Measurements from ENCODE around the gene INAFM2.

INAFM2 gene

DNA sequence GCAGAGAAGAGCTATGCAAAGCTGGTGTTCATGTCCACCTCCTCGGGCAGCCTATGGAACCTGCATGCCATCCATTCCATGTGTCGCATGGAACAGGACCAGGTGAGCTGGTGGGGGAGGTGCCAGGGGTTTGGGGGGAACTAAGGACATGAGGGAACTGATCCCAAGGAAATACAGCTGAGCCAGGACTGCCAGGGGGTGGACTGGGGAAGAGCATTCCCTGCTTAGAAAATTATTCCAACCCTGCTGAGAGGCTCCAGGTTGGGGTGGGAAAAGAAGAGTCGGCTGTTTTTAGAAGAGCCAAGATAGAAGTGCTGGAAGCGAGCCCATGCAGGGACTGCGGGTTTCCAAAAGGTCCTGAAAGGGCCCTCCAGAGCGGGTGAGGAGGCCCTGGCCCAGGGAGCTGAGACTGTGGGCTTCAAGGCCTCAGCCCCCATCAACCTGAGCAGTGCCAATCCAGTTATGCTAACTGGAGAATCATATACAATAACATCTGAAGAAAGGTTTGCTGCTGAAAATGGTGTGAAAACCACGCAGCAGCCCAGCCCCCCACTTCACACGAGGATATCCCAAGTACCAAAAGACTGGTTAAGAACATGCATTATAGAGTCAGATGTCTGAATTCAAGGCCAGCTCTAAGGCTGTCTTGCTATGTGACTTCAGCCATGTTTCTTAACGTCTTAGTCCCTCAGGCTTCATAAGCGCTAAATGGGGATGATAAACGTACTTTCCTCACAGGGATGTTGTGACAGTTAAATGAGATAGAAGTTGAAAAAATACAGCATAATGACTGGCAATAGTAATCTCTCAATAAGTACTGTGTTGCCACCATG lies 42.3 kb downstream of the INAFM2 start:
- no peak for DNase-seq

- no peak for DNase-seq
Observed at GRCh38 chr15:40366457-40367370, 43.2 kb downstream of the INAFM2 start.

DNA sequence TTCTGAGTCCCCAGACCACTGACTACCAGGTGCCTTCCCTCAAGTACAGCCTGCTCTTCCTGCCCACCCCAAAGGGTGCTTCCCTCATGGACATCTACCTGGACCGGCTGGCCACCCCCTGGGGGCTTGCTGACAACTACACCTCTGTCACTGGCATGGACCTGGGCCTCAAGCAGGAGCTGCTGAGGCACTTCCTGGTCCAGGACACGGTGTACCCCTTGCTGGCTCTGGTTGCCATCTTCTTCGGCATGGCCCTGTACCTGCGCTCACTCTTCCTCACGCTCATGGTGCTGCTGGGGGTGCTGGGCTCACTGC lies 43.8 kb downstream of the INAFM2 start:
- no peak for DNase-seq

DNA sequence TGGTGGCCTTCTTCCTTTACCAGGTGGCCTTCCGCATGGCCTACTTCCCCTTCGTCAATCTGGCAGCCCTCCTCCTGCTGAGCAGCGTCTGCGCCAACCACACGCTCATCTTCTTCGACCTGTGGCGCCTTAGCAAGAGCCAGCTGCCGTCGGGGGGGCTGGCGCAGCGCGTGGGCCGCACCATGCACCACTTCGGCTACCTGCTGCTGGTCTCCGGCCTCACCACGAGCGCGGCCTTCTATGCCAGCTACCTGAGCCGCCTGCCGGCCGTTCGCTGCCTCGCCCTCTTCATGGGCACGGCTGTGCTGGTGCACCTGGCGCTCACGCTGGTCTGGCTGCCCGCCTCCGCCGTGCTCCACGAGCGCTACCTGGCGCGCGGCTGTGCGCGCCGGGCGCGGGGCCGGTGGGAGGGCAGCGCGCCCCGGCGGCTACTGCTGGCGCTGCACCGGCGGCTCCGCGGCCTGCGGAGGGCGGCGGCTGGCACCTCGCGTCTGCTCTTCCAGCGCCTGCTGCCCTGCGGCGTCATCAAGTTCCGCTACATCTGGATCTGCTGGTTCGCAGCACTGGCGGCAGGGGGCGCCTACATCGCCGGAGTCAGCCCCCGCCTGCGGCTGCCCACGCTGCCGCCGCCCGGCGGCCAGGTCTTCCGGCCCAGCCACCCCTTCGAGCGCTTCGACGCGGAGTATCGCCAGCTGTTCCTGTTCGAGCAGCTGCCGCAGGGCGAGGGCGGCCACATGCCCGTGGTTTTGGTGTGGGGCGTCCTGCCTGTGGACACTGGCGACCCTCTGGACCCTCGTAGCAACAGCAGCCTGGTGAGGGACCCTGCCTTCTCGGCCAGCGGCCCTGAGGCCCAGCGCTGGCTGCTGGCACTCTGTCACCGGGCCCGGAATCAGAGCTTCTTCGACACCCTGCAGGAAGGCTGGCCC lies 44.5 kb downstream of the INAFM2 start:
- DNase-seq: peak; percentile 93

GRCh38 chr15:40368719-40369473 lies 45.4 kb downstream of the INAFM2 start:
- no peak for DNase-seq

DNA sequence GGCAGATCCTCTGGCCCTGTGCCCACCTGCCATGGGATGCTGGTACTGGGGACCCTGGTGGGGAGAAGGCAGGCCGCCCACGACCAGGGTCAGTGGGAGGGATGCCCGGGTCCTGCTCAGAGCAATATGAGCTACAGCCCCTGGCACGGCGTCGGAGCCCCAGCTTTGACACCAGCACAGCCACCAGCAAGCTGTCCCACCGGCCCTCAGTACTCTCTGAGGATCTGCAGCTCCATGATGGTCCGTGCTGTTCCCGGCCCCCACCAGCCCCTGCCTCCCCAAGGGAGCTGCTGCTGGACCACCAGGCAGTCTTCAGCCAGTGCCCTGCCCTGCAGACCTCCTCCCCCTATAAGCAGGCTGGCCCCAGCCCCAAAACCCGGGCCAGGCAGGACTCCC lies 46.0 kb downstream of the INAFM2 start:
- no peak for DNase-seq

GRCh38 chr15:40369971-40370370 lies 46.5 kb downstream of the INAFM2 start:
- DNase-seq: no peak

DNA sequence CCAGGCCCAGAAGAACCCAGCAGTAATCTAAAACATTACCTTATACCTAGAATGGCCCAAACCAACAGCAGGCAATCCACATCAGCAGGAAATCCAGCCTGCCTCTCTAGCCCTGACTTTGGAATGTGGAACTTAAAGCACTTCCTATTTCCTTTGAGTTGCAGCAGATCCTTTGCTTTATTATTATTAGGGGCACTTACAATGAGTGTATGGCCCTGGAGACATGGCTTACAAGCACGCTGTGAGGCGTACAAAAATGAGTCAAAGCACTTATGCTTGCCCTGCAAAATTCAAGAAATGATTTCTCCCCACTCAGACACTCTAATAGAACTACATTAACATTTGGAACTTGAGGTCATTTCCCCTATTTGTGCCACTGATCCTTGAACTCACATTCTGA lies 49.5 kb downstream of the INAFM2 start:
- DNase-seq: no peak

Measured in CD4-positive, alpha-beta T cell treated with Interferon gamma for 1 hour (primary cell).